NCI-H82 treated with DMSO at 0.1 percent for 48 hours (cell line): ENCODE results near the gene IGIP.
A peak's percentile ranks its signal among the peaks of the same experiment; 100 is the strongest.

Source experiments
- DNase-seq: peaks from one replicate; lab custom pipeline; 2025; ENCODE audit not compliant: unreplicated experiment; lab: John Stamatoyannopoulos, UW

Gene IGIP

GRCh38 chr5:140162781-140163180 is 37.0 kb downstream of the IGIP start:
- DNase-seq: no peak

GRCh38 chr5:140165101-140165922 is 39.6 kb downstream of the IGIP start:
- no peak for DNase-seq

GRCh38 chr5:140165923-140166270 is 40.2 kb downstream of the IGIP start:
- no peak for DNase-seq

- no peak for DNase-seq
These were observed 41.2 kb downstream of the IGIP start for GRCh38 chr5:140166911-140167310.

- DNase-seq: no peak
These were observed 42.6 kb downstream of the IGIP start for GRCh38 chr5:140168371-140168770.

GRCh38 chr5:140169410-140169809 is 43.7 kb downstream of the IGIP start:
- DNase-seq: no peak

- no peak for DNase-seq
These were observed 46.7 kb downstream of the IGIP start for GRCh38 chr5:140172483-140172882.

- DNase-seq: no peak
These were observed 48.3 kb downstream of the IGIP start for GRCh38 chr5:140174014-140174413.

GRCh38 chr5:140174465-140175366 is 49.0 kb downstream of the IGIP start, which contains the start of gene CYSTM1:
Gene CYSTM1 (plus strand): TSS chr5:140175188. CDS start chr5:140194466, 19,278 bp downstream.
- peak; percentile 76 for DNase-seq

GRCh38 chr5:140175367-140176030 is 49.8 kb downstream of the IGIP start:
- peak; percentile 26 for DNase-seq

GRCh38 chr5:140176031-140176387 is 50.3 kb downstream of the IGIP start:
- DNase-seq: no peak

GRCh38 chr5:140178086-140178410 is 52.3 kb downstream of the IGIP start:
- no peak for DNase-seq

GRCh38 chr5:140178482-140179116 is 52.9 kb downstream of the IGIP start:
- DNase-seq: no peak
